NCI-H1092 treated with DMSO at 0.1 percent for 48 hours (cell line): ENCODE results near the gene TCF7L2.

ENCODE experiments used
- DNase-seq: peaks from one replicate; lab custom pipeline; 2025; lab: John Stamatoyannopoulos, UW

TCF7L2 gene

DNA sequence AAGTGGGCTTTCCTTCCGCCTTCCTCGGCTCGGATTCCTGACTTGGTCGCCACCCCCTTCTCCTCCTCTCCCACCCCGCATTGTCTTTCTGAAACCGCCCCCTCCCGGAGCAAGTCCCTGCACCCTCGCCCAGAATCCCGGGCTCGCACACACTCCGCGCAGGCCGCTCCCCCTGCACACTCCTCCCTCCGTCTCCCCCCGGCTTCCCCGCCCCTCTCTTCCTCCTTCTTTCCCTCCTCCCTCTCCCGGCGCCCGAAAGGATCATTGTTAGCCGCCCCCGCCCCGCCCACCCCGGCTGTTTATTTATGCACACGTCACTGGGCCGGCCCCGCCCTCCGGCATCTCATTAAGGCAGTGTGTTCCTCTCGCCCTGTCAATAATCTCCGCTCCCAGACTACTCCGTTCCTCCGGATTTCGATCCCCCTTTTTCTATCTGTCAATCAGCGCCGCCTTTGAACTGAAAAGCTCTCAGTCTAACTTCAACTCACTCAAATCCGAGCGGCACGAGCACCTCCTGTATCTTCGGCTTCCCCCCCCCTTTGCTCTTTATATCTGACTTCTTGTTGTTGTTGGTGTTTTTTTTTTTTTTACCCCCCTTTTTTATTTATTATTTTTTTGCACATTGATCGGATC lies at the start of gene TCF7L2:
TCF7L2 (plus strand) TSS at position 373 of the 633 bp plus-strand sequence. CDS start 510 bp downstream, outside the sequence.
- peak; percentile 85 for DNase-seq

DNA sequence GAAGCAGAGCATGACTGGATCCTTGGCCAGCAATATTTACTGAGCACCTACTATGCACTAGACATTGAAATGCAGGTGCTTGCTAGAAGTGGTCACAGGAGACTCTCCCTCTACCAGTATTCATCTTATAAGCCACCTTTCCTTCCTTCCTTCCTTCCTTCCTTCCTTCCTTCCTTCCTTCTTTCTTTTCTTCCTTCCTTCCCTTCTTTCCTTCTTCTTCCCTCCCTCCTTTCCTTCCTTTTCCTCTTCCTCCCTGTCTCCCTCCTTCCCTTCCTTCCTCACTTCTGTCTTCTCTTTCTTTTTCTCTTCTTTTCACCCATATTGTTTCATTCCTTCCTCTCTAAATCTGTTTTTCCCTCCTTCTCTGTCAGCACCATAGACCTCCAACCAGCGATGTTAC lies 47.3 kb upstream of the TCF7L2 start:
- no peak for DNase-seq

DNA sequence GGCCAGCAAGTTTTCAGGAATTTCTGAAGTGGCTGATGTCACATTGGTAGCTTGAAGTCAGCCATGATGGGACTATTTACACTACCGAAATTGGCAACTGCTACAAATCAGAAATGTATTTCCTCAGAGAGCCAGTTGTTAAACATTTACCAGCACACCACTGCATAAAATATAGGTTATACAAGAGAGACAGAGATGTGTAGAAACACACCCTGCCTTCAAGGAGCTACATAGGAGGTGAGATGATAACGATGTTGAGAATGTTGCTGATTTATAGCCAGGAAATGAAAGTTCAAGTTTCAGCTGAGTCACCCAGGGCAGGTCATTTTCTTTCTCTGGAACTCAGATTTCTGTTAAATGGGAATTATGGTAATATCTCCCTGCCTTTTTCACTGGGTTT lies 46.0 kb upstream of the TCF7L2 start:
- DNase-seq: no peak

DNA sequence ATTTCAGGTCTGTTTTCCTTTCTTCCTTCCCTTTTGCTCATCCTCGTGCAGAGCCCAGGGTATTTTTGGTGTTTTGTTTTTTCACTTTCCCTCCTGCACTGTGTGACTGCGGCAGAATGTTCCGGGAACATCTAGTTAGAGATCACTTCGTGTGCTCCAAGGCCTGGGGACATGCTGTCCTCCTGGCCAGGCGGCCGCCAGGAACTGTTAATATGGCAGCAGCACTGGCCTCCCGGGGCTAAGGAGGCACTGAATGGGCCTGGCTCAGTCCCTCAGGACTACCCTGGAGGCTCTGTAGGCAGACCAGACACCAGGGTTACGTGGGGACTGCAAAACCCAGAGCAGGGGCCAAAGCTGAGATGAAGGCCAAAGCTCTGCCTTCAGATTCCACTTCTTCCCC lies 43.1 kb upstream of the TCF7L2 start:
- no peak for DNase-seq

DNA sequence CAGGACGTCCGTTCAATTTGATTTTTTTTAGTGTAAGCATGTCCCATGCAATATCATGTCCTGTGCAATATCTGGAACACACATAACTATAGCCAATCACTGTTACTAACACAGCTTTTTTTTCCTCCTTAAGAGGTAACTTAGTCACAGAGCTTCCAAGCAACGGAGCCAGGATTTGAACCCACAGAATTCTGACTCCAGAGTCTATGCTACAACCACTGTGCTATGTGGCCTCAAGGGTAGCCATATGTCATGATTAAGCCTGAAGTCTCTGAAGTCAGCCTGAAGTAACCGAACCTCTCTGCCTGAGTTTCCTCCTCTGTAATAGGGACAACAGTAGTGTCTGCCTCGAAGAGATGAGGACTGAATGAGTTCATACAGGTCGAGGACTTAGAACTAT lies 42.2 kb upstream of the TCF7L2 start:
- no peak for DNase-seq

DNA sequence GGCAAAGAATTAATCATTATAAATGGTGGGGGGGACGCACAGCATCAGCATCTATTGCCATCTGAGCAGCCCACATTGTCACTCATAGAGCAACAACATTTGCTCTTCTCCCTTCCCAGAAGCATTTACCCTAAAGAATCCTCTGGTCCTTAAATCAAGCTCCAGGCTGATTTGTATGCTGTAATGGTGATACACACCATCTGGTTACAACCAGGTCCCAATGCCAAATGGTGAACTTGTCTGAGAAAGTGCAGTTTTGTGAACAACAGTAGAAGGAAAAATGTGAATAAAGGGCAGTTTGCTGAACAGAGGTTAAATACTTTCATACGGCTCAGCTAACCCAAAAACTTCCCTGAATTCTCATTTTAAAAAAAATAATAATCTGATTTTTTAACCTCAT lies 38.8 kb upstream of the TCF7L2 start:
- DNase-seq: no peak

DNA sequence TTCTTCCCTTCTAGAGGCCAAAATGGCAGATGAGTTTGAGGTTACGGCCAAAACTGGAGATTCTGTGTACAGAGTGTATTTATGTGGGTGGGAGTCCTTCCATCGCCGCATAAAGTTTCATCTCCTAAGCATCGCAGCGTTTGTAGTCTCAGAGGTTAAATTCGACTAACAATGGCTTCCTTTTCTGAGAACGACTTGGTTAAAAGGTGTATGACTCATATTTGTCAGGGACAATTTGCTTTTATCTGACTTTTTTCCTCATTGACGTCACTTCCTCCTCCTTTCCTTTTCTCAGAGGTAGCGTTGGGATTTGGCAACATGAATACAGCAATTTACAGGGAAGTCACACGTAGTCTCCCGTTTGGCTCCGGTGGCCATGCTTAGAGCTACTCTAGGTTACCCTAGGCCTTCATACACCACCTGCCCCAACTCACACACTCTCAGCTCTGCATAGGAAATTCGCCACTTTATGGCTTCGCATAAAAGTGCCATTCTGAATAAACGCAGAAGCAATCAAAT lies 37.6 kb upstream of the TCF7L2 start:
- DNase-seq: no peak

DNA sequence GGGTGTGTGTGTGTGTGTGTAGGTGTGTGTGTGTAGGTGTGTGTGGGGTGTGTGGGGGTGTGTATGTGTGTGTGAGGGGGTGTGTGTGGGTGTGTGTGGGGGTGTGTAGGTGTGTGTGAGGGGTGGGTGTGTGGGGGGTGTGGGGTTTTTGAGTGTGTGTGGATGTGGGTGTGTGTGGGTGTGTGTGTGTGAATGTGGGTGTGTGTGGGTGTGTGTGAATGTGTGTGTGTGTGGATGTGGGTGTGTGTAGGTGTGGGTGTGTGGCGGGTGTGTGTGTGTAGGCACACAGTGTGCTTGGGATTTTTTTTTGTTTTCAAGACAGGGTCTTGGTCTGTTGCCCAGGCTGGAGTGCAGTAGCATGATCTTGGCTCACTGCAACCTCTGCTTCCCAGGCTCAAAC lies 36.8 kb upstream of the TCF7L2 start:
- no peak for DNase-seq

DNA sequence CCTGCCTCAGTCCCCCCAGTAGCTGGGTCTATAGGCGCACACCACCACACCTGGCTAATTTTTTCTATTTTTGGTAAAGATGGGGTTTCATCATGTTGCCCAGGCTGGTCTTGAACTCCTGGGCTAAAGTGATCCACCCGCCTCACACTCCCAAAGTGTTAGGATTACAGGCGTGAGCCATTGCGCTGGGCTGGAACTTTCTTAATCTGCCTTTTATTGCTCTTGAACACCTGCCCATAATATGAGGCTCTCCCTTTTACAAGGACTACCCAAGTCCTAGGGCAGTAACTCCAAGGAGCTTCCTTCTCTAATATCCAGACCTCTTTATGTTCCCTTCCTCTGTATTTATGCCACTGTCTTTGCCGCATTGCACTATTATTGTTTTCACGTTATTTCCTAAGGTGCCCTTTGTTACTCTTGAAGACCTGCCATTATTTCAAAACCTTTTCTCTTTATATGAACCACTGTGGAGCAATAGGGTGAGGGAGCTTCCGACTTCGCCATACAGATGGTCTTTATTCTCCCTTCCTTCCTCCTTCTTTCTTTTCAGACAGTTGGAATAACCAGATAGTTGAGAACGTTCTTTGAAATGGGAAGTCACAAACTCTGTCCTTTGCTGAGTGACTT lies 36.3 kb upstream of the TCF7L2 start:
- DNase-seq: no peak

DNA sequence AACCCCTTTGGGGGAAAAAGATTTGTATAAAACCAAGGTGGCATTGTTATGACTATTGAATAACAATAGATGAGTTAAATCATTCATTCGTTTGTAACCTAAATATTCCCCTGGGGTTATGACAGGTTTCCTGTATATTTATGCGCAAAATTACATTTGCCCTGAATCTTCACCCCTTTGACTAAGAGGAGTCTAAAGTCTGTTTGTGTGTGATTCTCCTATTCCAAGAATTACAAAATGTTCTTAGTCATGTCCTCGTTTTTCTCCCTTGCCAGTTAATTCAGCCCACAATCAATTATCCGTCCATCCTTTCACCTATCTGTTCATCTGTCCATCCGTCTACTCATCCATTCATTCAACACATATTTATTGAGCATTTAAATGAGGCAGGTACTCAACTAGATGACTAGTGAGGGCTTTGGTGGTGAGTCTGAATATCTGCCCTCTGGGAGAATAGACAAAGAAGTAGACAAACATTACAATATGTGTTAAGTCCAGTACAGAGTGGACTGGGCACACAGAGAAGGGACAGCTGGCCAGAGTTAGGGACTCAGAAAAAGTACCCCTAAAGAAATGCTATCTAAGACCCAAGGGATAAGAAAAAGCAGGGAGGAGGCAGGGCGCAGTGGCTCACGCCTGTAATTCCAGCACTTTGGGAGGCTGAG lies 35.6 kb upstream of the TCF7L2 start:
- DNase-seq: no peak

DNA sequence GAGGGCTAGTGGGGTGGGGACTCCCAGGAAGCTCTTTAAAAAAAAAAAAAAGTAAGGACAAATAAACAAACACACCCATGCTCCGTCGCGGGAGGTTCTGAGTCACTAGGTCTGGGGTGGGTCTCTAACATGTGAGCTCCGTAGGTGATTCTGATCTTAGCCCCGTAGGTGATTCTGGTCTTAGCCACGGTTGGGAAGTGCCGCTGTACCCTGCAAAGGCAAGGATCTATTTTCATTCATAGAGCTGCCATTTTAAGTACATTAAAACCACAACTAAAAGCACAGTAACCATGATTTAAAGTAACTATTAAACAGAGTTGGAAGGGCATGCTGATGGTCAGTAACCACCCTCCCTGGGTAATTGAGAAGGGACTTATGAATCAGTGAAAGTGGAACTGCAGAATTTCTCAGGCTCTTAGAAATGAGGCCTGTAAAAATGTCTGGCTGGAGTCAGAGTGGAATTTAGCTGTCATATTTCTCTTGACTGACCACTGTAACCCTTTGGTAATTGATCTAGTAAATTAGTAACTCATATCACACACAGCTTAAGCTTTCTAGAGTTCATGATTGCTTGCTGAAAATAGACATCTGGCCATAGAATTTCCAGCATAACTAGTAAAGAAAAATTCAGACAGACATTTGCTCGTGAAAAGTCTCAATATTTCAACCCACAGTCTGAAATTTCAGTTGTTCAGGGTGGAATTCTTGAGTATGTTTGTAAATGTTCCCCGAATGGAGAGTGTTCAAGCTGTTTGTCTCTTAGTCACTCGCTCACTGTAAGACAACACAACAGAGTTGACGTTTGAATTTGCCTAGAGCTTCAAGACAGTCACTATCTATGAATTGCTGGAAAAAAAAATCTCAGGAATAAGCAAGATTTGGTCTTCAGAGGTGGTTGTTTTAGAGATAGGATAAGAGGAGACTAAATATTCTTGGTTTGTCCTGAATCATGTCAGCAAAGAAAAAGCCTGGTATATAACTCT lies 34.2 kb upstream of the TCF7L2 start:
- DNase-seq: no peak

DNA sequence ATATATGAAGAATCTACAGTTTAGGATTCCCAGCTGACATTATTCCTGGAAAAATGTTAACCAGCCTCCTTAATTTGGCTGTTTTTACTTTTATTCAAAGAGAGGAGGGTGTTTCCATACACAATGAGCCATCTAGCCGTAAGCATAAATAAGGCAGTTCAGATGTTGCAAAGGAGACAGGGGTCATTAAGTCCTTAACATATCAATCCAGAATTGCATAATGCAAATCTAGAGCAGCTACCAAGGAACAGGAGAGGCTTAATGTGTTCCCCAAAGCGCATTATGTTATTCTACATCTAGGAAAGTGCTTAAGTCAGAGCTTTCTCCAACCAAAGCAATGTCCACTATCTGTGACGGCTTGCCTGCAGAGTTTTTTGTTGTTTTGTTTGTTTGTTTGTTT lies 32.4 kb upstream of the TCF7L2 start:
- DNase-seq: no peak

DNA sequence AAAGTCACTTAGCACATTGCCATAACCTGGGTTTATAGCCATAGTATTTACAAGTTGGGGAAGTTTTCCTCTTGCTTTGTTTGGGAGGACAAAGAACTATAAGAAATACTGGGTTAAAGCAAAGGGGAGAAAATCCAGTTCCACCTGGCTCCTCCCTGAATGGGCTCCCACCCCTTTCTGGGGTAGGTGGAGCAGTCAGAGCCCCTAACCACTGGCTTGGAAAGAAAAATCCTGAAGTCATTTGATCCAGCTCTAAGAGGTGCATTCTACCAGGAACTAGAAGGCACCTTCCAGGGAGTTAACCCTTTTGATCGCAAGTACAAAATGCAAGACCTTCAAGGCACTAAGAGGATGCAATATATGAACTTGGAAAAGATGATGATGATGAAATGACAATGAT lies 31.3 kb upstream of the TCF7L2 start:
- DNase-seq: no peak

DNA sequence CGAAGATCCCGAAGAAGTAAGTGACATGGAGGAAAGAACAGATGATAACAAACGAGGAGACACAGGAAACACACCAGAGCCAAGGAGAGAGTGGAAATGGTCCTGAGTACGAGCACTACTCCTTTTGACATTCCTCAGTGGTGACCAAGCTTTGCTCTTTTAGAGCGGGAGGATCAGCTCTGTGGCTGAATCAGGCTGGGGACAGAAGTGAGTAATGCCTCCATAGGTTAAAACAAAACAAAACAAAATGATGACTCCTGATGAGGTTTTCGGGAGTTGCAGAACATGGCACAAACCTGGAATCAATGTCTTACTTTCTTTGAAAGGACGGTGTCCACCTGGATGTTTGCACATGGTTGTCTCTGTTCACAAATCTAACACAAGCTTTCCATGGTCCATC lies 30.3 kb upstream of the TCF7L2 start:
- no peak for DNase-seq

DNA sequence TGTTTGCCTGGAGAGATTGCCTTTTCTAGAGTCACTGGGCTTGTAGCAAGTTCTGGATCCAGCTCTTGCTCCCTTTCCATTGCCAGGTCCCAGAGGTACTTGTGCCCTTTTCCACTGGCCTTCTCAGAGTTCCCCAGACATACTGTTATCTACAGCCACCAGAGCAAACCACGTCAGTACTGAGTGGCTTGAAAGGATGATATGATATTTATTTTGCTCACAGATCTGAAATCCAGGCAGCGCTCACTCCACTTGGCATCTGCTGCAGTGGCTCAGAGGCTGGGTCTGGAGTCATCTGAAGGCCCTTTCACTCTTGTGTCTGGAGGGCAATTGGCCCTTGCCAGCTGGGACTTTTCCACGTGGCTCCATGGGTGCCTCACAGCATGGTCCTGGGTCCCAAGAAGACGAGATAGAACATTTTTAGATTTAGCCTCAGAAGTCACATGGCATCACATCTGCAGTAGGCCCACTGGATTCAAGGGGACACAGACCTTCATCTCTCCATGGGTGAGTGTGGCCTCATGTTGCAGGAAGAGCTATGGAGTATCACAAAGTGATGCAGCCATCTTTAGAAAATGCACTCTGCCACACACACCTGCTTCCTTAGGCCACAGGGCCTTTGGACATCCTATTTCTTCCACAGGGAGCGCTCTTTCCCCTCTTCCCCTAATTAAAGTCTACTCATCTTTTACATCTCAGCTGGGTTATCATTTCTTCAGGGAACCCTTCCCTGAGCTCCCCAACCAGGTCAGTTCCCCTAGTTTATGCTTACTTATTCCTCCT lies 22.9 kb upstream of the TCF7L2 start:
- DNase-seq: no peak

DNA sequence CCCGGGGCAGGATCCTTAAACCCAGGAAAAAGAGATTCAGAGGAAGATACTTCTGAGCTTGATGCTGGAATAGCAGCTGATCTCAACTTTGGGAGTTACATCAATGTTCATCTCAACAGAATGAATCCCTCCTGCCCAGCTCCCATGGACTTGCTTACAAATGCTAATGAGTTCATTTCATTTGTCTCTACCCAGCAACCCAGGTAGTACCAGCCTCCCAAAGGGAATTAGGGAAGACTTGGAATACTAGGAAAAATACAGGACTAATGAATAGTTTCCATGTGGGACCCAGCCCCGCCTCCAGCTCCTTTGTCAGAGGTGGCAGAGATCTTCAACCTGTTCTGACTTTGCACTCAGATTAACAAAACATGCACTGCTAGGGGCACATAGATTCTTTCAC lies 22.1 kb upstream of the TCF7L2 start:
- no peak for DNase-seq

DNA sequence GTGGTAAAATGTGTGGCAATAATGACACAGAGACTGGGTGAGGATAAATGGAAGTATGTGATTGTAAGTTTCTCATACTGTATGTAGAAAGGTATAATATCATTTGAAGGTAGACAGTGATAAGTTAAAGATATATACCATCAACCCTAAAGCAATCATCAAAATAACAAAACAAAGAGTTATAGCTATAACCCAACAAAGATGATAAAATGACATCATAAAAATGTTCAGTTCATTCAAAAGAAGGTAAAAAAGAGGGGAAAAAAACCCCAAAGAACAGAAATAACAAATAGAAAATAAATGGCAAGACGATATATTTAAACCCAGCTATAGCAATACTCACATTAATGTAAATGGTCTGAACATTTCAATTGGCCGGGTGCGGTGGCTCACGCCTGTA lies 17.4 kb upstream of the TCF7L2 start:
- no peak for DNase-seq

DNA sequence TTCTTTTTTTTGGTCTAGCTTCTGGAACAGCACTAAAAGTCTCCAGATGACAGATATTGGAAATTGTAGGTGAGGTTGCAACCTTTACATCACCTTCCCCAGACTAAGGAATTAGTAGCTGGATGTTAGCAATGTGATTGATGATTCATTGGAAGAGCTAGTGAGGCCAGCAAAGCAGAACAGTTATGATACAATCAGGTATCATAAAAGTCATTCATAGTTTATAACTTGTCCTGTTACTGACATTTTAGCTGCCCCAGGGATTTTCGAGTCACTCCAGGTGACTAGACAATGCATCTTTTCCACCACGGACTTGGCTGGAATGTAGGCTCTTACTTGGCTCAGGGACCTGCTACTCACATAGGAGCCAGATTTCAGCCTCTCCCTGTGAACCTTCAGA lies 15.9 kb upstream of the TCF7L2 start:
- DNase-seq: no peak

DNA sequence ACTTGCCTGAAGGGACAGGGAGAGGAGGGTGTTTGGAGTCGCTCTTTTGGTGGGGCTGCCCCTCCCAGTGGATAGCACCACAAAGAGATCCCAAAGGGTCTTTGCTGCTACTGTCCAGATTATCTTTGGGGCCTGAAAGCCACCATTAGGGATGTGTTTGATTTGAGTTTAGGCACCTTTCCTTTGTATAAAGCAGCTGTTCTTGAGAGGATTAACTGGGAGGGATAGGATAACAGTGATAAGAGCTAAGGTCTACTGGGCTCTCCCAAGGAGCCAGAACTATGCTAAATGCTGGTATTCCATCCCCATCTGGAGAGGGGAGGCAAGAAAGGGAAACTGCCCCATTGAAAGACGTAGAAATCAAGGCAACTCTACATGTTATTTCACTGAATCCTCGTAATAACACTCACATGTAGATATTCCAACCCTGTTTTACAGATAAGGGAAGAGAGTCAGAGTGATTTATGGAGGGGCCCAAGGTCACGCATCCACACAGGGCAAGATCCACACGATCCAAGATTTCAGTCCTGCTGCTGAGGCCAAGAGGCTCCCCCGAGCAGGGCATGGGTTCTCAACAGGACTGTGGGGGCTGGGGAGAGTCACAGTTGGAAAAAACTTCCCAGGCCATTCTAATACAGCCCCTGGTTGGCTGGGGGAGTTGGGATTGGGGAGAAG lies 11.1 kb upstream of the TCF7L2 start:
- no peak for DNase-seq

DNA sequence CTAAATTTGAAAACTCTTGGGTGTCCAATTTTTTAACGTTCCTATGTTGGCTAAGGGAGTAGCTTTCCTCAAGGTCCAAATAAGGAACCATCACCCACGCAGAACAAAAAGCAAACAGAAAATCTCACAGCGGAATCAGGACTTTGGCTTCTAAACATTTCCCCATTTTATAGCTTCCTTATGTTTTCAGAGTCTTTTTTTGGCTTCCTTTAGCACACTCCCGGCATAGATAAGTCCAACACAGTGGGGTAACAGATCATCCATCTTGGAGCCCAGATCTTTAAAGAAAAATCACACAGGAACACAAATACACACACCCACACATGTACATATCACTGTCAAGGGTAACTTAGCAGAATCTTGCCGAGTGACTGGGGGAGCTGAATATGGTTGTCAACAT lies 4.2 kb upstream of the TCF7L2 start:
- no peak for DNase-seq

DNA sequence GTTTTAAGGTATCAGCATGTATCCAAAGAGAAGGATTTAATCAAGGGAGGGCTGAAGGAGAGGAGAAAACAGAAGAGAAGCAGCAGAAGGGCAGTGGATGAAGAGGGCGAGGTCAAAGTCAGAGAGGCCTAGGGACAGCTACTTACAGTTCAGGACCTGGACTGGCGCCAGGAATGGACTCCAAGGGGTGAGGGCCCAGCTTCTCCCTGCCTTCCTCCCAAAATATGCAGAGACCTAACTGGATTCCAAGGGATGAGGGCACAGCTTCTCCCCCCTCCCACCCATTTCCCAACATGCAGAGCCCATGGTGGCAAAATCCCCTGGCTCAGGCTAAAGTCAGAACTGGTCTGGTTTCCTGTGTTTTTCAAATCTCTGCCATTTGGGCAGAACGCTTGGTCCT lies 3.4 kb upstream of the TCF7L2 start:
- no peak for DNase-seq
